ENCODE data around the gene EPG5.

The EPG5 gene

DNA sequence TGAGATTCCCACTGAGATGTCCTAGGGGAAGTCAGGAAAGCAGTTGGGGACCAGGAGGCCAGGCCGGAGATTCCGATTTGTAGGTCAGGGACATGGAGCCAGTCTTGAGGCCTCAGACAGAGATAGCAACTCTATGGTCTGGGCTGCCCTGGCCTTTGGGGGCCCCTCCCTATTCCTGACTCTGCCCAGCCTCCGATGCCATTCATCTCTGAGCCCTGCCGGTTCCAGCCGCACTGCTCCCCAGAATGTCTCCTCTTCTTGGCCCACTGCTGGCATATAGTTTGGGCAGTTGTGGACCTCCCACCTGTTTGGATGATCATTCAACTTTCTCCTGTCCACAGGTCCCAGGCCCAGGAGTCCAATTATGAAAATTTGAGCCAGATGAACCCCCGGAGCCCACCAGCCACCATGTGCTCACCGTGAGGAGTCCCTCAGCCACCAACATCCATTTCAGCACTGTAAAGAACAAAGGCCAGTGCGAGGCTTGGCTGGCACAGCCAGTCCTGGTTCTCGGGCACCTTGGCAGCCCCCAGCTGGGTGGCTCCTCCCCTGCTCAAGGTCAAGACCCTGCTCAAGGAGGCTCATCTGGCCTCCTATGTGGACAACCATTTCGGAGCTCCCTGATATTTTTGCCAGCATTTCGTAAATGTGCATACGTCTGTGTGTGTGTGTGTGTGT lies 125.2 kb downstream of the EPG5 start:
- Histone ChIP-seq H3K9me3 (ENCODE audit: insufficient read depth, low read length, severe bottlenecking) (no peaks in the 10 kb centered on the region), H2AFZ (ENCODE audit: low read depth, low read length) (no peak overlapping the region), H3K4me2 (ENCODE audit: insufficient read depth, low read length) (no peak overlapping the region), H3K79me2 (ENCODE audit: insufficient read depth, low read length) (no peaks in the 10 kb centered on the region), H3K27ac (ENCODE audit: low read length) (no peak overlapping the region), H3K4me1 (ENCODE audit: insufficient read depth, low read length) (no peaks in the 10 kb centered on the region), H3K4me3 (ENCODE audit: low read depth in 1 of 2, low read length in 2 of 2) (no peak overlapping the region), H3K9ac (ENCODE audit: low read depth, low read length) (no peak overlapping the region), H3K27me3 (ENCODE audit: insufficient read depth, low read length, poor library complexity) (no peaks in the 10 kb centered on the region), H4K20me1 (ENCODE audit: insufficient read depth, low read length) (no peaks in the 10 kb centered on the region), H3K36me3 (ENCODE audit: insufficient read depth, low read length) (no peaks in the 10 kb centered on the region)
- ATAC-seq (ENCODE audit: insufficient read depth, low read depth) (no peak), DNase-seq (no peak)
- TF ChIP-seq EZH2 (IDR thresholded peaks at IDR 0.05; ENCODE audit: borderline replicate concordance, low read depth, low read length, severe bottlenecking) = no peak
- TF ChIP-seq, protein P1, sequence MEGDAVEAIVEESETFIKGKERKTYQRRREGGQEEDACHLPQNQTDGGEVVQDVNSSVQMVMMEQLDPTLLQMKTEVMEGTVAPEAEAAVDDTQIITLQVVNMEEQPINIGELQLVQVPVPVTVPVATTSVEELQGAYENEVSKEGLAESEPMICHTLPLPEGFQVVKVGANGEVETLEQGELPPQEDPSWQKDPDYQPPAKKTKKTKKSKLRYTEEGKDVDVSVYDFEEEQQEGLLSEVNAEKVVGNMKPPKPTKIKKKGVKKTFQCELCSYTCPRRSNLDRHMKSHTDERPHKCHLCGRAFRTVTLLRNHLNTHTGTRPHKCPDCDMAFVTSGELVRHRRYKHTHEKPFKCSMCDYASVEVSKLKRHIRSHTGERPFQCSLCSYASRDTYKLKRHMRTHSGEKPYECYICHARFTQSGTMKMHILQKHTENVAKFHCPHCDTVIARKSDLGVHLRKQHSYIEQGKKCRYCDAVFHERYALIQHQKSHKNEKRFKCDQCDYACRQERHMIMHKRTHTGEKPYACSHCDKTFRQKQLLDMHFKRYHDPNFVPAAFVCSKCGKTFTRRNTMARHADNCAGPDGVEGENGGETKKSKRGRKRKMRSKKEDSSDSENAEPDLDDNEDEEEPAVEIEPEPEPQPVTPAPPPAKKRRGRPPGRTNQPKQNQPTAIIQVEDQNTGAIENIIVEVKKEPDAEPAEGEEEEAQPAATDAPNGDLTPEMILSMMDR (IDR thresholded peaks at IDR 0.05; ENCODE audit: borderline replicate concordance, extremely low read depth, low read length, poor library complexity, severe bottlenecking) = no peak

- no peak overlapping the region for H3K4me3 ChIP-seq (ENCODE audit: low read depth in 1 of 2, low read length in 2 of 2)
- H2AFZ ChIP-seq (ENCODE audit: low read depth, low read length) = no peak overlapping the region
- no peaks in the 10 kb centered on the region for H3K4me1 ChIP-seq (ENCODE audit: insufficient read depth, low read length)
- no peak overlapping the region for H3K4me2 ChIP-seq (ENCODE audit: insufficient read depth, low read length)
- DNase-seq (no peak), ATAC-seq (ENCODE audit: insufficient read depth, low read depth) (no peak)
- TF ChIP-seq, protein P1 (IDR thresholded peaks at IDR 0.05; ENCODE audit: borderline replicate concordance, extremely low read depth, low read length, poor library complexity, severe bottlenecking) = no peak
- TF ChIP-seq EZH2 (IDR thresholded peaks at IDR 0.05; ENCODE audit: borderline replicate concordance, low read depth, low read length, severe bottlenecking) = no peak
- no peaks in the 10 kb centered on the region for H3K36me3 ChIP-seq (ENCODE audit: insufficient read depth, low read length)
- no peak overlapping the region for H3K9ac ChIP-seq (ENCODE audit: low read depth, low read length)
- no peaks in the 10 kb centered on the region for H3K79me2 ChIP-seq (ENCODE audit: insufficient read depth, low read length)
- H3K27me3 ChIP-seq (ENCODE audit: insufficient read depth, low read length, poor library complexity) = no peaks in the 10 kb centered on the region
- H4K20me1 ChIP-seq (ENCODE audit: insufficient read depth, low read length) = no peaks in the 10 kb centered on the region
- no peaks in the 10 kb centered on the region for H3K9me3 ChIP-seq (ENCODE audit: insufficient read depth, low read length, severe bottlenecking)
- no peak overlapping the region for H3K27ac ChIP-seq (ENCODE audit: low read length)
These were observed 125.9 kb downstream of the EPG5 start for GRCh38 chr18:45841060-45841764.

DNA sequence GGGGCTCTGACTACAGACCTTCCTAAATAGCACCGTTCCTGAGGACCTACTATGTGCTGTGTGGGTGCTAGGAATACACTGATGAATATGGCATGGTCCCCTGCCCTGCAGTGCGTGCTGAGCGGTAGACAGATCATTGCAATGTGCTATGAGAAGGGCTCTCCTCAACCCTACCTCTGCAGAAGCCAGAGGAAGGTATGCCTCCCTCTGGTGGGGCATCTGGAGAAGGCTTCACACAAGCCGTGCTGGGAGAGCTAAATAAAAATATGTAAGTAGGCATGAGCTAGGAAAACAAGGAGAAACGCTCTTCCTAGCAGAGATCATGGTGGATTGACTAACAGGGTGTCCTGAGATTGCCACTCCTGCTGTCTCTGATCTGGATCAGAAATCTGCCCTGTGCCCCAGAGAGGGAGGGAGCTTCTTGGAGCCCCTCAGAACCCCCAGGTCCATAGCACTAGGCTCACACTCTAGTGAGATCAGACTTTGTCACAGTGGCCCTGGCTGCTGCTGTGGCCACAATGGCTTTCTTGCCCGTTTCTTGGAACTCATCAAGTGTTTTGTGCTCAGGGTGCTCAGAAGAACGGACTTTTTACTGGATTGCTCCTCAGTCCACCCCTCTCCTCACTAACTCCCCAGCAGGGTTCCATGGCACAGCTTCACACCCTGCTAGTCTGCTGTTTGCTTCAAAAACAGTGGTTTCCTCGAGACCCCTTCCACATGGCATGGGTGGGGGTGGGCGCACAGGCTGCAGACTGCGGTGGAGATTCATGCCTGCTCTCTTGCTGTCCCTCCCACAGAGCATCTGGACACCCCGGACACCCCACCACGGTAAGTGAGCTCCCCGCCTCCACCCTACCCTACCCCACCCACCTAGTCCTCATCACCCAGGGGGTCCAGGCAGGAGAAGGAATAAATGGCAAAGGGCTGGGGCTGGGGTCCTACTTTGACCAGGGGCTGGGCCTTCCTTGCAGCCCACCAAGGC lies 127.4 kb downstream of the EPG5 start:
- Histone ChIP-seq H3K36me3 (ENCODE audit: insufficient read depth, low read length) (no peaks in the 10 kb centered on the region), H3K27me3 (ENCODE audit: insufficient read depth, low read length, poor library complexity) (no peaks in the 10 kb centered on the region), H3K4me1 (ENCODE audit: insufficient read depth, low read length) (no peaks in the 10 kb centered on the region), H4K20me1 (ENCODE audit: insufficient read depth, low read length) (no peaks in the 10 kb centered on the region), H3K4me2 (ENCODE audit: insufficient read depth, low read length) (no peak overlapping the region), H3K9ac (ENCODE audit: low read depth, low read length) (no peak overlapping the region), H3K27ac (ENCODE audit: low read length) (no peak overlapping the region), H2AFZ (ENCODE audit: low read depth, low read length) (no peak overlapping the region), H3K9me3 (ENCODE audit: insufficient read depth, low read length, severe bottlenecking) (no peaks in the 10 kb centered on the region), H3K79me2 (ENCODE audit: insufficient read depth, low read length) (no peaks in the 10 kb centered on the region), H3K4me3 (ENCODE audit: low read depth in 1 of 2, low read length in 2 of 2) (no peak overlapping the region)
- TF ChIP-seq, protein P1 (IDR thresholded peaks at IDR 0.05; ENCODE audit: borderline replicate concordance, extremely low read depth, low read length, poor library complexity, severe bottlenecking) = peak; percentile 60
- no peak for TF ChIP-seq EZH2 (IDR thresholded peaks at IDR 0.05; ENCODE audit: borderline replicate concordance, low read depth, low read length, severe bottlenecking)
- DNase-seq = no peak
- ATAC-seq (ENCODE audit: insufficient read depth, low read depth) = peak; percentile 57; the same call in 2 of the 3 replicates

Measured in DND-41 (cell line).